CD4-positive, alpha-beta T cell treated with Interleukin-10 for 1 hour (primary cell): ENCODE data around the gene KLK1.
"Not testable (repeated sequence)": the region's sequence is repeated elsewhere in the genome, so short reads cannot be mapped to it uniquely, and the experiment has no call there.

Experiments
- DNase-seq: peaks from one replicate; pipeline ENCODE4 v3.0.0-alpha.2; 2020

Gene KLK1

DNA sequence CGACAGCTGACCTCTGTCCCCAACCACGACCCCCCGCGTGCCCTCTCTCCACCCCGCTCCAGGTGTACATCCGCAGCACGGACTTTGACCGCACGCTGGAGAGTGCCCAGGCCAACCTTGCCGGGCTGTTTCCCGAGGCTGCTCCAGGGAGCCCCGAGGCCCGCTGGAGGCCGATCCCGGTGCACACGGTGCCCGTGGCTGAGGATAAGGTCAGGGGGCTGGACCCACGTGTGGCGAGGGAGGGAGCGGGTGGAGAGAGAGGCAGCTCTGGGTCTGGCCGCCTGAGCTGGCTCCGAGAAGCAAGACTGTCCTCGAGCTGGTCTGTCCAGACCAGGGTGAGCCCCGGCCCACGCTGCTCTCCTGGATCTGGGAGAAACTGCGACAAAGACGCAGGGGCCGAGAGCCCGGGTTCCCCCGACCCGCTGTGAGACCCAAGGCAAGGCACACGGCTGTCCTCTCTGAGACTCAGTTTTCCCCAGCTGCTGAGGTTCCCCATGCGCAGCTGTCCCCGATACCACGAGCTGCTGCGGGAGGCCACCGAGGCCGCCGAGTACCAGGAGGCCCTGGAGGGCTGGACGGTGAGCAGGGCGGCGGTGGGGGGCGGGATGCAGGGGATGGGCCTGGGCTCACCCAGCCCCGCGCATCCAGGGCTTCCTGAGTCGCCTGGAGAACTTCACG is 31.9 kb downstream of the KLK1 start:
- DNase-seq, result no peak

GRCh38 chr19:50790922-50791467 is 32.6 kb downstream of the KLK1 start:
- DNase-seq, result no peak

- no peak for DNase-seq
Measured at GRCh38 chr19:50790396-50790795, 33.2 kb downstream of the KLK1 start, which contains the start of gene ACP4. ACP4 (plus strand) TSS chr19:50790415; CDS start chr19:50790415, 0 bp downstream.

GRCh38 chr19:50785329-50785728 is 38.3 kb downstream of the KLK1 start:
- no peak for DNase-seq

GRCh38 chr19:50784710-50785109 is 38.9 kb downstream of the KLK1 start:
- DNase-seq, result no peak

GRCh38 chr19:50783848-50784152 is 39.8 kb downstream of the KLK1 start:
- not testable (repeated sequence) for DNase-seq

- DNase-seq, result no peak
Measured at GRCh38 chr19:50780753-50781435, 42.7 kb downstream of the KLK1 start.

DNA sequence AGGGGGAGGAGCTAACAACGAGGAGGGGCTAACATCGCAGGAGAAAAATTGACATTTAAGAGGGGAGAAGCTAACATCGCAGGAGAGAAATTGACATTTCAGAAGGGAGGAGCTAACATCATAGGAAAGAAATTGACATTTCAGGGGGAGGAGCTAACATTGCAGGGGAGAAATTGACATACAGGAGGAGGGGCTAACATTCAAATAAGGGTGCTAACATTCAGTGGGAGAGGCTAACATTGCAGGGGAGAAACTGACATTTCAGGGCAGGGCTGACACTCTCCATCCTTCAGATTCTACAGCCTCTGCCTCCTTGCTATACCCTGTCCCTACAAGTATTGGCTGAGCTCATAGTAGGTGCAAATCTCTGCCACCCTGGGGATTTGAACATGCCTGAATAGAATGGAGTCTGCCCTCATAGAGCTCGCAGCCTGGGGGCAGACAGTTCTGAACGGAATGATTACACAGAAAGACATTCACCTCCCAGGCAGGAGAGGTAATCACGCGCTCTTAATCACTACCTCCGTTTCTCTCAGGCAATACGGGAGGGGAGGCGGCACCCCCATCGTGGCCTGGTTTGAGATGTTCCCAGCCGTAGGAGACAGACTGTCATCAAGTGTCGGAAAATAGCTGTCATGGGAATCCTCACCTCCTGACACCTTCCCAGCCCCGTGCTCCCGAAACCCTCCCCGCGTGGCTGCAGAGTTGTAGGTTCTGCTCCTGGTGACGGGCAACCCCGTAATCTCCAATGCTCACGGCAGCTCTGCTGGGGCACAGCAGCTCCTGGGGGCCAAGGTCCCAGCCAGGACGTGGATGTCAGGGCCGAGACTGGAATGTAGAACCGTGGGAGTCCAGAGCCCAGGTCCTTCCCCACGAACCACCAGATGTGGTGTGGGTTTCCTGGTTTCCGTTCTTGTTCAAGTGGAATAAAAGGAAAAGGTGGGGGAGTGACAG is 43.8 kb downstream of the KLK1 start:
- no peak for DNase-seq

DNA sequence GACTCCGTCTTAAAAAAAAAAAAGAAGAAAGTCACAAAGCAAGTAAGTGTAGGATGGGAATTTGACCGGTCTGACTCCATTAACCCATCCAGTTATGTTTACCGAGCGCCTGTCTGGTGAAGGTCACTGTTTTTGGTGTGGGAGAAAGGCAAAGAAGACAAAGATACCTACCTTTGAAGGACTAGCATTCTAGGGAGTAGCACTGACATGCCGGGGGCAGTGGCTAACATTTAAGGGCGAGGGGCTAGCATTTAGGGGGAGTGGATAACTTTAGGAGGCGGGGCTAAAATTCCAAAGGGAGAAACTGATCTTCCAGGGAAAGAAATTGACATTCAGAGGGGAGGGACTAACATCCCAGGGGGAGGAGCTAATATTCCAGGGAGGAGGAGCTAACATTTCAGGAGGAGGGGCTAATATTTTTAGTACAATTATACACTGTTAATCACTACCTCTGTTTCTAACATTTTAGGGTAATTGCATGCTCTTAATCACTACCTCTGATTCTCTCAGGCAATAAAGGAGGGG is 44.6 kb downstream of the KLK1 start:
- DNase-seq, result no peak

GRCh38 chr19:50777830-50778303 is 45.7 kb downstream of the KLK1 start:
- no peak for DNase-seq

DNA sequence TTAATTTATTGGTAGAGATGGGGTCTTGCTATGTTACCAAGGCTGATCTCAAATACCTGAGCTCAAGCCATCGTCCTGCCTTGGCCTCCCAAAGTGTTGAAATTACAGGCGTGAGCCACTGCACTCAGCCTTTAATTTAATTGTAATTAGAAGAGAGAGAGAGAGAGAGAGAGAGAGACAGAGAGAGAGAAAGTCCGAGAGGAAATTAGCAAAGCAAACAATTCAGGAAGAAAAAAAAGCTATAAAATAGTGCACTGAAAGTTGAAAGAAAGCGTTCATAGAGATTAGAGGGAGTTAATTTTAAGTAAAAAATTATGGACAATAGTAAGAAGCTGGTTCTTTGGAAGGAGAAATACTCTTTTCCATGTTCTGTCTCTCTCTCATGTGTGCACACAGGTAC is 46.3 kb downstream of the KLK1 start:
- DNase-seq, result no peak

- DNase-seq, result no peak
Measured at GRCh38 chr19:50776131-50776530, 47.5 kb downstream of the KLK1 start.

- not testable (repeated sequence) for DNase-seq
Measured at GRCh38 chr19:50773454-50773853, 50.1 kb downstream of the KLK1 start.

GRCh38 chr19:50772912-50773311 is 50.7 kb downstream of the KLK1 start:
- not testable (repeated sequence) for DNase-seq

DNA sequence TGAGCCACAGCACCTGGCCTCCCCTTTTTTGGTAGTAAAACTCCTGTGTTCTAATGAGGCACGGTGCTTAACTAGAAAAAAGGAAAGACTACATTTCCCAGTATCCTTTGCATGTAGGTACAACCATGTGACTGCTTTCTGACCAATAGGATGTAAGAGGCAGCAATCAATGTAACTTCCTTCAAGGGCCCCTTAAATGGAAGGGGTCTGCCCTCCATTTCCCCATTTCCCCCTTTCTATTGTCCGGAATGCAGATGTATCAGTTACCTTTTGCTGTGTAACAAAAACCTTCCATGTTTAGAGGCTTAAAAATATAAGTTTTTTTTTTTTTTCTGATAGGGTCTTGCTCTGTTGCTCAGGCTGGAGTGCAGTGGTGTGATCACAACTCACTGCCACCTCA is 51.1 kb downstream of the KLK1 start:
- no peak for DNase-seq

DNA sequence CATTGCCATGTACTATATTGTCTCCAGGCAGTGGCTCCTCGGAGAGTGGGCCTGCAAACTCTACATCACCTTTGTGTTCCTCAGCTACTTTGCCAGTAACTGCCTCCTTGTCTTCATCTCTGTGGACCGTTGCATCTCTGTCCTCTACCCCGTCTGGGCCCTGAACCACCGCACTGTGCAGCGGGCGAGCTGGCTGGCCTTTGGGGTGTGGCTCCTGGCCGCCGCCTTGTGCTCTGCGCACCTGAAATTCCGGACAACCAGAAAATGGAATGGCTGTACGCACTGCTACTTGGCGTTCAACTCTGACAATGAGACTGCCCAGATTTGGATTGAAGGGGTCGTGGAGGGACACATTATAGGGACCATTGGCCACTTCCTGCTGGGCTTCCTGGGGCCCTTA is 52.7 kb downstream of the KLK1 start:
- DNase-seq, result no peak

- DNase-seq, result not testable (repeated sequence)
Measured at GRCh38 chr19:50770164-50770563, 53.4 kb downstream of the KLK1 start, which contains the start of gene GPR32. GPR32 (plus strand) TSS chr19:50770464; CDS start chr19:50770601, 137 bp downstream.
